ENCODE measurements around the gene FHOD1. TPM values are rescaled to one million over a fixed set of nuclear protein-coding genes. Genes with fewer than 3 reads are reported as not detected.

FHOD1 gene
- total RNA-seq, result 22.2 and 29.8 TPM in 2 replicates

DNA sequence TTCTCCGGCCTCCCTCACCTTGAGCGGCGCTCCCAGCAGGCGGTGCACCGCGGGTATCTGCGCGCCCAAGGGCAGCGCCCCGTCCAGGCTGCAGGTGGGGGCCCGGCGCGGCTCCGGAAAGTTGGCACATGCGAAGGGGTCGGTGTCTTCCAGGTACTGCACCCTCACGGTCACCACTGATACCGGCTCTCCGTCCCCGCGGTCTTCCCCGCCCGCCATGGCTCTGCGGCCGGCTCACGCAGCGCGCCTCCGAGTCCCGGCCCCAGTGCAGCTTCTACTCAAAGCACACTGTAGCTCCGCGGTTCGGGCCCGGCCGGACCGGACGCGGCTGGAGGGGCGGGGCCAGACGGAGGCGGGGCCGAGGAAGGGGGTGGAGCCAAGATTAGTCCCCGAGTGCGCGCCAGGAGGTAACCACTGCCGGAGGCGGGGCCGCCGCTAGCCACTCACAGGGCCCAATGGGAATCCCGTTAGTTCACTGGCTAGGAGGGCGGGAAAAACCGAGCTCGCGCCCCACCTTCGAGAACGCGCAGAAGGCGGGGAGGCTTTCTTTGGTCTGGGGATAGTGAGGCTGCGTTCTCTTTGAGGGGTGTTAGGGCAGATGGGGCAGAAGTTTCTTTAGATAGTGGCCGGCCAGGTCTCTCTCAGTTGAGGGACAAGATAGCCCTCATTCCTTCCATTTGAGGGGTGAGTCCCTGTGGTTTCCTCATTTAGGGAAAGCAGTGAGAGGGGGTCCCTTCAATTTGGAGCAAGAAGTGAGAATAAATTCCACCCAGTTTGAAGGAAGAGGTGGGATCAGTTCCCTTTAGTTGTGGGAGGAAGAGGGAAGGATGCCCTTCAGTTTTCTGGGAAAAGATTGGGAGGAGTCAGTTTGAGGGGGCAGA lies at the start of gene FHOD1:
Gene FHOD1 (minus strand): TSS at position 290 of the 881 bp plus-strand sequence. CDS start 71 bp downstream, at position 219.

DNA sequence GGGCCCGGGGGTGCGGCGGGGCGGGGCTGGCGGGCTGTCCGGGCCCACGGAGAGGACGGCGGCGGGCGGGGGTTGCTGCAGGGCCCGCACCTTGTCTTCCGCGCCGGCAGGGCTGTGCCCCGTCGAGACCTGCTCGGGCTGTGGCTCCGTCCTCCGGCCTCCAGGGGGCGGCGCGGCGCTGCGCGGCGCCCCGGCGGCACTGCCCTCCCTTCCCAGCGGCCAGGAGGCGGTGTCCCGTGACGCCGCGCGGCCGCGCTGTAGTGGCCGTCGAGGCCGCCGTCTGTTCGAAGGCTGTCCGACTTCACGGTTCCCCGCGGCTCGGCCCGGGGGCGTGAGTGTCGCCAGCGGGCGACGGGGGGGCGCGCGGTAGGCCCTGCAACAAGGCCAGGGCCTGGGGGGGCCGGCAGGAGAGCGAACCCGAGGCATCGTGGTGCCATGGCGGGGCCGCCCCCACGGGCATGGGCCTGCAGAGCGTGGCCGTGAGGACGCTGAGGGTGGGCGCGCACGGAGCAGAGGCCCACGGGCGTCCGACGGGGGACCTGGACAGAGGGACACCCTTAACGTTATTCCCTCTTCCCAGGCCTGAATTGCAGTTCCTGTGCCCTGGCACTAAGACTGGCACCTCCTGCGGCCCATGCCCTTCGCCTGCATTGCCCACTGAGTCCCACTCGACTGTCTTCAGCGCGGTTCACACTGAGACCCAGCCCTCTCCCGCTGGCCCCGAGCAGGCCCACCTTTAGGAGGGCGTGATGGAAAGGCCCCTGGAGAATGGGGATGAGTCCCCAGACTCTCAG lies 32.2 kb upstream of the FHOD1 start, which contains the start of gene PLEKHG4:
Gene PLEKHG4 (plus strand): TSS at position 237 of the 794 bp plus-strand sequence. CDS start 513 bp downstream, at position 750.

DNA sequence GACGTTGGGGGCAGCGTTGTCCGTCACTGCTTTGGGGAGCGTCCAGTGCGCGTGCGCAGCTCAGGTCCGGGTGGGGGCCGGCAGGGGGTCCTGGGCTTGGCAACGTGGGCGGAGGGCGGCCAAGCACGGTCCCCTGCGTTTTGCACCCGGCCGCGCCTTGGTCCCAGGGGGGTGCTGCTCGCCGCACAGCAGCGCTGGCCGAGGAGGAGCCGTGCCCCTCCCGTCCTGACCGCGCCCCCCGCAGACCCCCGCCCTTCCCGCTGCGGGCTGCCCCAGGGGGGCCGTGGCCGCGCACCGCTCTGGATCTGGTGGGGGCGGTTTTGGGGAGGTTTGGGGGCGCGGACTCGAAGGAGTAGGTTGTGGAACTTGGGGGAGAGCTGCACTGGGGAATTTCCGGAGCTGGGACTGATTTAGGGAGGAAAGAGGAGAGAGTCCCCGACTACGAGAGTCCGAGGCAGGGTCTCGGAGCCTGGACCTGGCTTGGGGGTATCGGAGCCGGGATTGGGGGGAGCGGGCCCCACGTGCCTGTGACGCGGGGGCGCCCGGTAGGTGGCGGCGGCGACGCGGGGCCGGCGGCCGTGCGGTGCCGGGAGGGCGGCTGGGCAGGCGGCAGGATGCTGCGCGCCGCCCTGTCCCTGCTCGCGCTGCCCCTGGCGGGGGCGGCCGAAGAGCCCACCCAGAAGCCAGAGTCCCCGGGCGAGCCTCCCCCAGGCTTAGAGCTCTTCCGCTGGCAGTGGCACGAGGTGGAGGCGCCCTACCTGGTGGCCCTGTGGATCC lies 1.3 kb upstream of the FHOD1 start, which contains the start of gene SLC9A5:
Gene SLC9A5 (plus strand): TSS at position 579 of the 777 bp plus-strand sequence. CDS start 36 bp downstream, at position 615.

DNA sequence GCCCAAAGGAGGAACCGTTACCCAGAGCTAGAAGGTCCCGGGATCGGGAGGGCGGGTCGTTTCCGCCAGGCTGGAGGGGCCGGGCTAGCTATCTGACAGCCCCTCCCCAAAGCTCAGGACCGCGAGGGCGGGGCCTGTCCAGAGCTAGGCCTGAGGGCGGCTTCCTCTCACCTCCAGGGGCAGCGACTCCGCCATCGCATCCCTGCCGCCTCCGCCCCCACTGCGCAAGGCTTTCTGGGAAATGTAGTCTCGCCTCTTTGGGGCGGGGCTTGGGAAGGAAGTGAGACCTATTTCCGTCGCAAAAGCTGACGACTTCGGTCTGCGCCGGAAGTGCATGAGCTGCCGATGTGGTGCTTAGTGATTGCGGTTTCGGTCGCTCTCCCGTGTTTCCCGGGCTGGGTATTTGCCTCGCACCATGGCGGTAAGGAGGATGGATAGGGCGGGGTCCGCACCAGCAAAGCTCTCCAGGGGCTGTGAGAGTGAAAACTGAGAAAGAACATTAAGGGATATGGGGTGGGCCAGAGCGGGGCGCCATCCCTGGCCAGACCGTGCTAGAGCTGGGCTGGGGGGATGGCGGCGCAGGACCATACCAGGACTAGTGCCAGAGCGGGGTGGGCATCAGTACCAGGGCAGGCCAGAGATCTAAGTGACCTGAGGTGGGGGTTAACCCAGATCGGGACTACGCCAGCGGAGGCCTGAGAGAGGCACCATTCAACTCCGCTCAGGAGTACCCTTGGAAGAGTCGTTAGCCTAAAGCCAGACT lies 20.3 kb downstream of the FHOD1 start, which contains the start of gene TMEM208:
Gene TMEM208 (plus strand): TSS at position 327 of the 763 bp plus-strand sequence. CDS start 89 bp downstream, at position 416.

DNA sequence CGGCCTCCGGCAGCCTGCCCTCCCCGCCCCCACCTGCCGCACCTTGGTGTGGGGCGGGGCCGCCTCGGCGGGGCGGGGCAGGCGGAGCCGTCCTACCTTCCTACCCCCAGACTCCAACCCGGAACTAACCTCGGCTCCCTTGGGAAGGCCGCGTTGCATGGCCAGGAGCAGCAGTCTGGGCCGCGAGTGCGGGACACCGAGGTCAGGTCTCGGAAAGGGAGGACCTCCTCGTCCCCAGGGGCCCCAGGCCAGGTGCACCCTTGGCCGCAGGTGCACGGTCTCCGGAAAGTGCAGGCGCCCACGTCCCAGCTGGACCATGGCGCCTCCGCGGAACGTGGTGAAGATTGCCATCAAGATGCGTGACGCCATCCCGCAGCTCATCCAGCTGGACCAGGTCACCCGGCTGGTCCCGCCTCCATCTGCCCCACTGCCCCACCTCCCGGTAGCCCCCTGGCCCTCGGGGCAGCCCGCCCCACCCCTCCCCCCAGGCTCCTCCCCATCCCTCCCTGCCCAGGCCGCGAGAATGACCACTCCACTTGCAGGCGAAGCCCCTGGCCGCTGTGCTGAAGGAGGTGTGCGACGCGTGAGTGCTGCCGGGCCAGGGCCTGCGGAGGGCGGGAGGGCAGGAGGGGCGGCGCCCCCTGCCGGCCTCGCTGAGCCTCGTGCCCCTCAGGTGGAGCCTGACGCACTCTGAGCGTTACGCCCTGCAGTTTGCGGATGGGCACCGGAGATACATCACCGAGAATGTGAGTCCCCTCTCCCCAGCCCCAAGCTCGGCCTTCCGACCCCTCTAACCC lies 48.1 kb downstream of the FHOD1 start, which contains the start of gene ELMO3:
Gene ELMO3 (plus strand): TSS at position 121 of the 797 bp plus-strand sequence. CDS start 196 bp downstream, at position 317.

DNA sequence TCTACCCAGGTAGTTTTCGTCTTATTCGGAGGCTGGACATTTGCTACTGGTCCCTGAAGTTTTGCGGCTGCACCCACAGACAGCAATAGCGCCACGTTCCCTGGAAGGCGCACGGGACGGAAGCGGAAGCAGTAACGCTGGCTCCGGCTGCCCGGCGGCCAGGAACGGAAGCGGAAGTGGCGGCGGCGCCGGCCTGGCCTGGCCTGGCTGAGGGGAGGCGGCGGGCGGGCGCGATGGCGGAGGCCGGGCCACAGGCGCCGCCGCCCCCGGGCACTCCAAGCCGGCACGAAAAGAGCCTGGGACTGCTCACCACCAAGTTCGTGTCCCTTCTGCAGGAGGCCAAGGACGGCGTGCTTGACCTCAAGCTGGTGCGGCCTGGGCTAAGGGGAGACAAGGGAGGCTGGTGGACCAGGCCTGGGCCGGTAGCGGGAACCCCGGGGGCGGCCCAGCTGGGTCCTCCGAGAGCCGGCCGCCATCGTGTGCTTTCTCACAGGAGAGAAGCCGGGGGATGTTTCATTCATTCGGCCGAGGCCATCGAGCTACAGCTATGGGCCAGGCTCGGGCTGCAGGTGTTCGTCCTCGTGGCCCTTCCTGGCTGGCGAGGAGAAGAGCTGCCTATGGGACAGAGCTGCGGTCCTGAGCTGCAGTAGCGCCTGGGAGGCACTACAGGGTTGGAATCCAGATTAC lies 55.1 kb downstream of the FHOD1 start, which contains the start of gene E2F4:
Gene E2F4 (plus strand): TSS at position 161 of the 687 bp plus-strand sequence. CDS start 73 bp downstream, at position 234.

DNA sequence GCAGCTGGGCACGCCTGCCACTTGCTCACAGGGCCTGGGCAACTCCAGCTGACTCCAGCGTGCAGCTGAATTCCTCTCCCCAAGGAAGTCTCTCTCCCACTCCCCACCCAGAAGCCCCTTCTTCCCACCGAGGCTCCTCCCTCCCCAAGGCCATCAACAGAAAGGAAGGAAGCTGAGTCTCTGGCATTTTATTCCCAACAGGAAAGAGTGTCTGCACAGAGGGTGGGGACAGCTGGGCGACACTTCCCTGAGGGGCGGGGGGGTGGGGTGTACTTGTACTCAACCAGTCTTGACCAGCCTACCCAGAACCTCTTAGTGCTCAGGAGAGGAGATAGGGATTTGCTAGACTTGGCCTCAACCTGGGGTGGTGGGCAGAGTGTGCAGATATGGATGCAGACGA lies 57.2 kb downstream of the FHOD1 start, which contains the start of gene EXOC3L1:
Gene EXOC3L1 (minus strand): TSS at position 96 of the 400 bp plus-strand sequence. CDS start 460 bp downstream, outside the sequence.

DNA sequence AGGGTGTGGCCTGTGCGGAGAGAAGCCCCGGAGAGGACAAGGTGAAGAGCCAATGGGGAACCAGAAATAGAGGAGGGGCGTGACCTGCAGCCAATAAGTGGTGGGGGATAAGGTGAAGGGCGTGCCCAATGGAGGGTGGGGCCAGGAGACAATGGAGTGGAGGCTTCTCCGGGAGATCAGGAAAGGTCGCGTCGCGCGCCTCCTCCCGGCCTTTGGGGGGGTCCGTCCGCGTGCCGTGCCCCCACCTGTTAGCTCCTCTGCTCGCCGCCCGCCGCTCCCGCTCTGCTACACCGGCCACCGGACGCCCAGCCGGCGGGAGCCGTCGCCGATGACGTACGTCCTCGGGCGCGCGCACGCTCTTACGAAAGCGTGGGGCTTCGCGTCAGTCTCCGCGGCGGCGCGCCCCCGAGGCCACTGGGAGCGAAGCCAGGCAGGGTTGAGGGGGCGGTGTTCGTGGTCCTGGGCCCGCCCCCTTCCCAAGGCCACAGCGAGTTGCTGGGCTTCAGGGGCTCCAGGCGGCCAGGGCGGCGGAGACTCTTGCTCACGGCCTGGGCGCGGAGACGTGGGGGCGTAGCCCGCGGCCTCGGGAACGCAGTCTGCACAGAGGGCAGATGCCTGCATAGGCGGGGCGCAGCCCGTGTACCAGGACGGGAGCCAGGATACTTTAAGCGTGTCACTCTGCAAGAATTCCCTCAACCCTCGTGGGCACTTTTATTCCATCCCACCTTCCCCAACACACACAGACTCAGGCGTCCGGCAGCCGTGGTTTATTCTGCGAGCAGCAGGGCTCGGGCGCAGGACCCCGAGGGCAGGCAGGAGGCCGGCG lies 63.4 kb downstream of the FHOD1 start, which contains the start of gene MATCAP1:
Gene MATCAP1 (minus strand): TSS at position 337 of the 826 bp plus-strand sequence. CDS start 3,353 bp downstream, outside the sequence.

Other genes starting within 250 kb of the FHOD1 start
- gene CBFB, start 218.3 kb downstream of the FHOD1 start, total RNA-seq, result 27.5 and 70.4 TPM in 2 replicates
- gene PHAF1, start 137.5 kb downstream of the FHOD1 start, total RNA-seq, result 12.4 and 17.3 TPM in 2 replicates
- 5.7 and 13.3 TPM in 2 replicates for gene B3GNT9, start 96.5 kb downstream of the FHOD1 start, total RNA-seq
- 14.7 and 21.8 TPM in 2 replicates for gene TRADD, start 87.6 kb downstream of the FHOD1 start, total RNA-seq
- 5.7 and 18.8 TPM in 2 replicates for gene FBXL8, start 87.5 kb downstream of the FHOD1 start, total RNA-seq
- gene HSF4, start 82.7 kb downstream of the FHOD1 start, total RNA-seq, result 0.65 and 10.3 TPM in 2 replicates
- 27.7 and 30.3 TPM in 2 replicates for gene NOL3, start 76.9 kb downstream of the FHOD1 start, total RNA-seq
- 6.2 and 16.0 TPM in 2 replicates for gene MATCAP1, start 63.5 kb downstream of the FHOD1 start, total RNA-seq
- 0.13 TPM in 1 of 2 replicates, not detected in the other for gene EXOC3L1, start 57.3 kb downstream of the FHOD1 start, total RNA-seq
- gene E2F4, start 55.3 kb downstream of the FHOD1 start, total RNA-seq, result 75.2 and 102 TPM in 2 replicates
- gene ELMO3, start 48.4 kb downstream of the FHOD1 start, total RNA-seq, result 0.49 and 2.3 TPM in 2 replicates
- gene TMEM208, start 20.4 kb downstream of the FHOD1 start, total RNA-seq, result 44.3 and 45.6 TPM in 2 replicates
- 0.33 and 0.51 TPM in 2 replicates for gene SLC9A5, start 1.5 kb upstream of the FHOD1 start, total RNA-seq
- 8.8 and 16.4 TPM in 2 replicates for gene PLEKHG4, start 32.1 kb upstream of the FHOD1 start, total RNA-seq
- gene KCTD19, start 79.3 kb upstream of the FHOD1 start, total RNA-seq, result 0.16 and 0.38 TPM in 2 replicates
- 0.16 TPM in 1 of 2 replicates, not detected in the other for gene LRRC36, start 79.3 kb upstream of the FHOD1 start, total RNA-seq
- 2.0 and 2.9 TPM in 2 replicates for gene TPPP3, start 146.0 kb upstream of the FHOD1 start, total RNA-seq
- gene ZDHHC1, start 169.0 kb upstream of the FHOD1 start, total RNA-seq, result 3.6 and 9.6 TPM in 2 replicates
- gene HSD11B2, start 183.6 kb upstream of the FHOD1 start, total RNA-seq, result 0.38 and 0.98 TPM in 2 replicates
- 125 and 135 TPM in 2 replicates for gene ATP6V0D1, start 233.7 kb upstream of the FHOD1 start, total RNA-seq
- gene AGRP, start 236.1 kb upstream of the FHOD1 start, total RNA-seq, result not detected in 2 replicates

All from mesangial cell (primary cell).